GM18519 (cell line): ENCODE measurements around the gene TNFRSF25.

Source experiments
- ATAC-seq: cut with Tn5 transposase; IDR thresholded peaks from one replicate; pipeline ENCODE4 v1.9.1; 2021; ENCODE audit warnings: mild to moderate bottlenecking, moderate library complexity; ENCODE audit not compliant: unreplicated experiment, low FRiP score

The TNFRSF25 gene

GRCh38 chr1:6466023-6466422 lies at the start of gene TNFRSF25:
Gene TNFRSF25 (minus strand): TSS chr1:6466173. CDS start chr1:6466107, 66 bp downstream.
- ATAC-seq: no peak

- no peak for ATAC-seq
Measured at GRCh38 chr1:6515771-6516170, 49.8 kb upstream of the TNFRSF25 start.

GRCh38 chr1:6513320-6513801 lies 47.4 kb upstream of the TNFRSF25 start:
- no peak for ATAC-seq

- no peak for ATAC-seq
Measured at GRCh38 chr1:6512908-6513280, 46.9 kb upstream of the TNFRSF25 start.

GRCh38 chr1:6512245-6512907 lies 46.4 kb upstream of the TNFRSF25 start:
- ATAC-seq: no peak

- ATAC-seq: no peak
Measured at GRCh38 chr1:6511561-6512244, 45.7 kb upstream of the TNFRSF25 start.

- ATAC-seq: no peak
Measured at GRCh38 chr1:6511056-6511455, 45.1 kb upstream of the TNFRSF25 start.

GRCh38 chr1:6510493-6510892 lies 44.5 kb upstream of the TNFRSF25 start:
- no peak for ATAC-seq

GRCh38 chr1:6509919-6510291 lies 43.9 kb upstream of the TNFRSF25 start:
- ATAC-seq: no peak

GRCh38 chr1:6509220-6509918 lies 43.4 kb upstream of the TNFRSF25 start:
- no peak for ATAC-seq

GRCh38 chr1:6508816-6509189 lies 42.8 kb upstream of the TNFRSF25 start:
- no peak for ATAC-seq

- ATAC-seq: no peak
Measured at GRCh38 chr1:6508154-6508815, 42.3 kb upstream of the TNFRSF25 start.

GRCh38 chr1:6507461-6507911 lies 41.5 kb upstream of the TNFRSF25 start:
- no peak for ATAC-seq

- ATAC-seq: no peak
Measured at GRCh38 chr1:6507037-6507428, 41.1 kb upstream of the TNFRSF25 start.

GRCh38 chr1:6506210-6507036 lies 40.5 kb upstream of the TNFRSF25 start:
- ATAC-seq: no peak

- ATAC-seq: no peak
Measured at GRCh38 chr1:6505367-6506209, 39.6 kb upstream of the TNFRSF25 start.

GRCh38 chr1:6504887-6505286 lies 38.9 kb upstream of the TNFRSF25 start:
- ATAC-seq: no peak

GRCh38 chr1:6503884-6504602 lies 38.1 kb upstream of the TNFRSF25 start:
- no peak for ATAC-seq
